OCI-LY7 (cell line): ENCODE data around the gene TMEM135.

Experiments used
- EZH2phosphoT487 ChIP-seq: fragments of 200-600 bp; sonication (generic); IDR thresholded peaks from 2 replicates; pipeline ENCODE4 v1.6.1; 2018; ENCODE audit warnings: low read depth, borderline replicate concordance, mild to moderate bottlenecking, mixed run types, antibody characterized with exemption, low read length, moderate library complexity, mixed read lengths
- TF ChIP-seq, protein P1 (sequence below): fragments of 200-600 bp; sonication (generic); conservative IDR thresholded peaks from 2 replicates; pipeline ENCODE4 v1.5.1; 2014; ENCODE audit warnings: mild to moderate bottlenecking, antibody characterized with exemption, low read length, moderate library complexity, mixed read lengths

- TF ChIP-seq, protein P1, sequence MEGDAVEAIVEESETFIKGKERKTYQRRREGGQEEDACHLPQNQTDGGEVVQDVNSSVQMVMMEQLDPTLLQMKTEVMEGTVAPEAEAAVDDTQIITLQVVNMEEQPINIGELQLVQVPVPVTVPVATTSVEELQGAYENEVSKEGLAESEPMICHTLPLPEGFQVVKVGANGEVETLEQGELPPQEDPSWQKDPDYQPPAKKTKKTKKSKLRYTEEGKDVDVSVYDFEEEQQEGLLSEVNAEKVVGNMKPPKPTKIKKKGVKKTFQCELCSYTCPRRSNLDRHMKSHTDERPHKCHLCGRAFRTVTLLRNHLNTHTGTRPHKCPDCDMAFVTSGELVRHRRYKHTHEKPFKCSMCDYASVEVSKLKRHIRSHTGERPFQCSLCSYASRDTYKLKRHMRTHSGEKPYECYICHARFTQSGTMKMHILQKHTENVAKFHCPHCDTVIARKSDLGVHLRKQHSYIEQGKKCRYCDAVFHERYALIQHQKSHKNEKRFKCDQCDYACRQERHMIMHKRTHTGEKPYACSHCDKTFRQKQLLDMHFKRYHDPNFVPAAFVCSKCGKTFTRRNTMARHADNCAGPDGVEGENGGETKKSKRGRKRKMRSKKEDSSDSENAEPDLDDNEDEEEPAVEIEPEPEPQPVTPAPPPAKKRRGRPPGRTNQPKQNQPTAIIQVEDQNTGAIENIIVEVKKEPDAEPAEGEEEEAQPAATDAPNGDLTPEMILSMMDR: no peak
- TF ChIP-seq EZH2phosphoT487: no peak
Observed at GRCh38 chr11:87298155-87298554, 260.4 kb downstream of the TMEM135 start.
